Measurements from ENCODE around the gene TXLNA. TPM values are rescaled to one million over a fixed set of nuclear protein-coding genes. Genes with fewer than 3 reads are reported as not detected.

TXLNA gene
- polyA plus RNA-seq, 1 donor (not counting 4 experiments of a cell fraction or from before 2014, with no cell fraction given) = 20.0 TPM

DNA sequence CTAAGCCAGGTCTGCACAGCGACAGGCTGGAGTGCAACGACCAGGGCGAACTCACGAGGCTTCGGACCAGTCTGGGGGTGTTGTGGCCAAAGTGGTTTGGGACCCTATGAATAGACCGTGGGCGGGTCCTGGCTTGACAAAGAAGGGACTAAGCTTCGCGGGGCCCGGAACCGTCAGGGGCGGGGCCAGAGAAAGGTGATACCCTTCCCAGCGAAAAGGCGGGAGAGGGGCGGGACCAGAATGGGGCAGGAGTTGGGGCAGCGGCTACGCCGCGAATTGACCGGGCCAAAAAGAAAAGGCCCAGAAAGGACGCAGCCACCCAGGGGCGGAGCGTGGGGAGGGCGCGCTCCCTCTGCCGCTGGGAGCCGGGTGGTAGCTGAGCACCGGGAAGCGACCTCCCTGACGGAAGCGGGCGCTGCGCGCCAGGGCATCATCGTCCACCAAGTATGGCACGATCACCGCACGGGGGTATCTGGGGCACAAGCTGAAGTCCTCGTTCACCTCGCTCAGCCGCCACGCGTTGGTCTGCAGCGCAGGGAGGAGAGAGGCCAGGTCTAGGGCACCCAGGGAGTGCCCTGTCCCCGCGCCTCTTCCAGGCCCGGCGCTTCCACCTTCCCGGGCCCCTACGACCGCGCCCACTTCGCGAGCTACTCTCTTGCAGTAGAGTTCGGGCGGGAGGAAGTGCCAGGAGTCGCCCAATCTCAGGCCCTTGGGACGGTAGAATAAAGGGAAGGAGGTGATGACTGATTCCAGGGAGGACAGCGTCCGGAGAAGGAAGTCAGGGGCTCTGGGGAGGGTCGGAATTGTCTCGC is 60.9 kb downstream of the TXLNA start:
- peaks cover 26% of the 10 kb centered on the region for H3K4me1 ChIP-seq (ENCODE audit: control insufficient read depth, extremely low read depth, insufficient read depth, low read length)
- FAIRE-seq = no peak
- peaks cover 2% of the 10 kb centered on the region for H3K9me1 ChIP-seq (ENCODE audit: control insufficient read depth, extremely low read depth, insufficient read depth, low read length)
- no peaks in the 10 kb centered on the region for H3K79me2 ChIP-seq (ENCODE audit: control insufficient read depth, insufficient read depth, low read length)
- no peak for DNase-seq (ENCODE audit: low read depth, low spot score)
- peak overlapping the region; percentile 92 for H3K4me2 ChIP-seq (ENCODE audit: control insufficient read depth, extremely low read depth, insufficient read depth, low read depth, low read length)
- H3K9me3 ChIP-seq (ENCODE audit: control insufficient read depth, low read depth, low read length) = no peaks in the 10 kb centered on the region
- dilution Hi-C loops (cut with MboI; ENCODE audit: extremely low pct_ligation_motif_present, low sequenced_read_pairs) = no loop called here
- H3K9ac ChIP-seq (ENCODE audit: control insufficient read depth, extremely low read depth, insufficient read depth, low read length) = peak overlapping the region; percentile 45
- H4K20me1 ChIP-seq (ENCODE audit: control insufficient read depth, extremely low read depth, insufficient read depth, low read length) = no peaks in the 10 kb centered on the region
- peak overlapping the region; percentile 27 to 77 (median 56) for H3K4me3 ChIP-seq (ENCODE audit: control insufficient read depth in 2 of 3, extremely low read depth in 1 of 3, insufficient read depth in 2 of 3, low read depth in 1 of 3, low read length in 3 of 3)
- H2AFZ ChIP-seq (ENCODE audit: control insufficient read depth, low read length) = peak overlapping the region; percentile 85
- TF ChIP-seq CTCF (optimal IDR thresholded peaks at IDR 0.05 in 1 of 3, IDR thresholded peaks at IDR 0.05 in 1 of 3, conservative IDR thresholded peaks at IDR 0.05 in 1 of 3; ENCODE audit: extremely low read depth in 1 of 3, insufficient read depth in 2 of 3, low read length in 3 of 3) (peak in 1 of 3 experiments; percentile 68), EZH2 (IDR thresholded peaks at IDR 0.05; ENCODE audit: low read length) (no peak)
- H3K36me3 ChIP-seq (ENCODE audit: control insufficient read depth in 2 of 2, extremely low read depth in 1 of 2, insufficient read depth in 2 of 2, low read length in 2 of 2) = no peaks in the 10 kb centered on the region
- H3K27ac ChIP-seq (ENCODE audit: control insufficient read depth, insufficient read depth, low read length) = peak overlapping the region; percentile 14
- no peaks in the 10 kb centered on the region for H3K27me3 ChIP-seq (ENCODE audit: control insufficient read depth, extremely low read depth, insufficient read depth, low read length)

DNA sequence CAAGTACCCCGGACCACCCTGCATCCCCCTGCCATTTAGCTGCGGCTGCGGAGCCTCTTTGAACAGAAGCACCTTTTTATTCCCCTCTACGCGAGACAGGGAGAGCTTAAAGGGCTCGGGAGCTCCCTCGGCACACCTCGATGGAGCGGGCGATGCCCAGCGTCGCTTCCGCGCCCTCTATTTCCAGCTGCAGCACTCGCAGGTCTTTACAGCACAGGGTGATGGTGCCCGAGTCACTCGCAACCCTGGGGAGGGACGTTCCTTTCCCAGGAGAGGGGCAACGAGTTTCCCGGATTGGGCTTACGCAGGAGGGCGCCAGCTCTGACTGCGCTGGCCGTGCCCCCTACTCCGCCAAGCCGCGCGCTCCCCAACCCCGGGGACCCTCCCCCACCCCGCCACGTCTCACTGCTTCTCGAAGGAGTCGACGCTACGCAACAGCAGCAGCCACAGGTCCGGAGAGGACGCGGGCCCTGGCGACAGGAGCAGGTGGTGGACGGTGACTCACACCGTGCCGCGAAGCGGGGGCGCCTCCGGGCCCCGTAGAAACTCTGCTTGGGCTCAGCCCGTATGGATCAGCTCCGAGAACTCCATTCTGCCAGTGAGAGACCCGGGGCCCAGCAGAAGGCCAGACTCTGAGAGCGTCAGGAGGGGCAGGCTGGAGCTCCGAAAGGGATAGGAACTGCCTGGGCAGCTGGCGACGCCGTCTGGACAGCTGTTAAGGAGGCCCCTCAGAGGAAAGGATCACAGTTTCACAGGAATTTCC is 61.7 kb downstream of the TXLNA start:
- Histone ChIP-seq H3K4me1 (ENCODE audit: control insufficient read depth, extremely low read depth, insufficient read depth, low read length) (peaks cover 19% of the 10 kb centered on the region), H3K9me1 (ENCODE audit: control insufficient read depth, extremely low read depth, insufficient read depth, low read length) (peaks cover 2% of the 10 kb centered on the region), H4K20me1 (ENCODE audit: control insufficient read depth, extremely low read depth, insufficient read depth, low read length) (no peaks in the 10 kb centered on the region), H3K79me2 (ENCODE audit: control insufficient read depth, insufficient read depth, low read length) (no peaks in the 10 kb centered on the region), H3K9ac (ENCODE audit: control insufficient read depth, extremely low read depth, insufficient read depth, low read length) (peak overlapping the region; percentile 45), H3K36me3 (ENCODE audit: control insufficient read depth in 2 of 2, extremely low read depth in 1 of 2, insufficient read depth in 2 of 2, low read length in 2 of 2) (no peaks in the 10 kb centered on the region), H3K4me2 (ENCODE audit: control insufficient read depth, extremely low read depth, insufficient read depth, low read depth, low read length) (peak overlapping the region; percentile 92), H3K9me3 (ENCODE audit: control insufficient read depth, low read depth, low read length) (no peaks in the 10 kb centered on the region), H3K4me3 (ENCODE audit: control insufficient read depth in 2 of 3, extremely low read depth in 1 of 3, insufficient read depth in 2 of 3, low read depth in 1 of 3, low read length in 3 of 3) (peak overlapping the region; percentile 27 to 77 (median 56)), H2AFZ (ENCODE audit: control insufficient read depth, low read length) (peak overlapping the region; percentile 85), H3K27ac (ENCODE audit: control insufficient read depth, insufficient read depth, low read length) (peak overlapping the region; percentile 14), H3K27me3 (ENCODE audit: control insufficient read depth, extremely low read depth, insufficient read depth, low read length) (no peaks in the 10 kb centered on the region)
- FAIRE-seq = no peak
- dilution Hi-C loops (cut with MboI; ENCODE audit: extremely low pct_ligation_motif_present, low sequenced_read_pairs) = no loop called here
- peak in 1 of 3 experiments; percentile 12 for TF ChIP-seq CTCF (optimal IDR thresholded peaks at IDR 0.05 in 1 of 3, IDR thresholded peaks at IDR 0.05 in 1 of 3, conservative IDR thresholded peaks at IDR 0.05 in 1 of 3; ENCODE audit: extremely low read depth in 1 of 3, insufficient read depth in 2 of 3, low read length in 3 of 3)
- TF ChIP-seq EZH2 (IDR thresholded peaks at IDR 0.05; ENCODE audit: low read length) = no peak
- DNase-seq (ENCODE audit: low read depth, low spot score) = no peak

Data from keratinocyte (primary cell).